ENCODE results near the gene FGF11.

GRCh38 chr17:7491583-7491982, 52.3 kb downstream of the FGF11 start:
- TF ChIP-seq, protein P1, sequence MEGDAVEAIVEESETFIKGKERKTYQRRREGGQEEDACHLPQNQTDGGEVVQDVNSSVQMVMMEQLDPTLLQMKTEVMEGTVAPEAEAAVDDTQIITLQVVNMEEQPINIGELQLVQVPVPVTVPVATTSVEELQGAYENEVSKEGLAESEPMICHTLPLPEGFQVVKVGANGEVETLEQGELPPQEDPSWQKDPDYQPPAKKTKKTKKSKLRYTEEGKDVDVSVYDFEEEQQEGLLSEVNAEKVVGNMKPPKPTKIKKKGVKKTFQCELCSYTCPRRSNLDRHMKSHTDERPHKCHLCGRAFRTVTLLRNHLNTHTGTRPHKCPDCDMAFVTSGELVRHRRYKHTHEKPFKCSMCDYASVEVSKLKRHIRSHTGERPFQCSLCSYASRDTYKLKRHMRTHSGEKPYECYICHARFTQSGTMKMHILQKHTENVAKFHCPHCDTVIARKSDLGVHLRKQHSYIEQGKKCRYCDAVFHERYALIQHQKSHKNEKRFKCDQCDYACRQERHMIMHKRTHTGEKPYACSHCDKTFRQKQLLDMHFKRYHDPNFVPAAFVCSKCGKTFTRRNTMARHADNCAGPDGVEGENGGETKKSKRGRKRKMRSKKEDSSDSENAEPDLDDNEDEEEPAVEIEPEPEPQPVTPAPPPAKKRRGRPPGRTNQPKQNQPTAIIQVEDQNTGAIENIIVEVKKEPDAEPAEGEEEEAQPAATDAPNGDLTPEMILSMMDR (IDR thresholded peaks at IDR 0.05) = no peak
- TF ChIP-seq POLR2A (IDR thresholded peaks at IDR 0.05) = no peak

Measured in adrenal gland (tissue), 5 donors.